ENCODE results near the gene ITPR2.

Gene ITPR2

DNA sequence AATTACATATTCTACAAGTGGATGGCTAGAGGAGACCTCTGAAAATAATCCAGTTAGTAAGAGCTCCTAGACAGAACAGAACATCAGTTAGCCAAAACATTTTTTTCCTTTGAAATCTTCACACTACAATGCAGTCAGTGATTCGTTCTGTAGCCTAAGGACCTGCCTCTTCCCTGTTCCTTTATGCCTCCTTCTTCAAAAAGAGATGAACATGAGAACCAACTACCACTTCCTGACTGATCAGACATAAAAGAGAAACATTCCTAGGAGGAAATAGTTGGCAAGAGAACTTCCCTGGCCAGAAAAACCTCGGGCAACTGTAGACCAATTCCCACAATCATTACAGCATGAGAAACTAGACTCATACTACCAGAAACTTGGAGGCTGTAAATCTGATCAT lies 29.4 kb downstream of the ITPR2 start:
- DNase-seq (ENCODE audit: low read depth) = peak; percentile 37
- TF ChIP-seq, protein P1, sequence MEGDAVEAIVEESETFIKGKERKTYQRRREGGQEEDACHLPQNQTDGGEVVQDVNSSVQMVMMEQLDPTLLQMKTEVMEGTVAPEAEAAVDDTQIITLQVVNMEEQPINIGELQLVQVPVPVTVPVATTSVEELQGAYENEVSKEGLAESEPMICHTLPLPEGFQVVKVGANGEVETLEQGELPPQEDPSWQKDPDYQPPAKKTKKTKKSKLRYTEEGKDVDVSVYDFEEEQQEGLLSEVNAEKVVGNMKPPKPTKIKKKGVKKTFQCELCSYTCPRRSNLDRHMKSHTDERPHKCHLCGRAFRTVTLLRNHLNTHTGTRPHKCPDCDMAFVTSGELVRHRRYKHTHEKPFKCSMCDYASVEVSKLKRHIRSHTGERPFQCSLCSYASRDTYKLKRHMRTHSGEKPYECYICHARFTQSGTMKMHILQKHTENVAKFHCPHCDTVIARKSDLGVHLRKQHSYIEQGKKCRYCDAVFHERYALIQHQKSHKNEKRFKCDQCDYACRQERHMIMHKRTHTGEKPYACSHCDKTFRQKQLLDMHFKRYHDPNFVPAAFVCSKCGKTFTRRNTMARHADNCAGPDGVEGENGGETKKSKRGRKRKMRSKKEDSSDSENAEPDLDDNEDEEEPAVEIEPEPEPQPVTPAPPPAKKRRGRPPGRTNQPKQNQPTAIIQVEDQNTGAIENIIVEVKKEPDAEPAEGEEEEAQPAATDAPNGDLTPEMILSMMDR (conservative IDR thresholded peaks at IDR 0.05; ENCODE audit: control insufficient read depth, insufficient read depth, low read depth, low read length) = no peak
- no peak overlapping the region for H3K4me3 ChIP-seq (ENCODE audit: control insufficient read depth, low read depth, low read length)

DNA sequence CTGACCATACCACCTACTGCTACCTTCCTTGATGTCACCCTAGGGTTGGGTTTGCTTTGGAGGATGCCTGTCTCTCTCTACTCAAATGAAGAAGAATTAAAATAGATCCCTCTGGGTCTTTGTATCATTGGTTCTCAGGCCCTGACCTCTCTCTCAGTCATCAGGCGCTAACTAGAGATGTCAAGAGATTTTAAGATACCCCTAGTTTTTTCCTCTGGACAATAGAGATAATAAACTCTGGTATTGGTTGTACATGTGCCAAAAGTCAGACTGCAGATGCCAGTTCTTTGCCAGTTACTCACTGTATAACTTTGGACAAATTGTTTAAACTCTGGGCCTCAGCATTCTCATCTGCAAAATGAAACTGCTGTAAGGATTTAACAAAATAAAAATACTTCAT lies 31.5 kb downstream of the ITPR2 start:
- DNase-seq (ENCODE audit: low read depth) = no peak
- TF ChIP-seq, protein P1 (conservative IDR thresholded peaks at IDR 0.05; ENCODE audit: control insufficient read depth, insufficient read depth, low read depth, low read length) = no peak

GRCh38 chr12:26800858-26801257 lies 32.1 kb downstream of the ITPR2 start:
- TF ChIP-seq, protein P1 (conservative IDR thresholded peaks at IDR 0.05; ENCODE audit: control insufficient read depth, insufficient read depth, low read depth, low read length) = no peak
- no peak overlapping the region for H3K4me3 ChIP-seq (ENCODE audit: control insufficient read depth, low read depth, low read length)
- DNase-seq (ENCODE audit: low read depth) = no peak

More for the DNA sequence above, 31.5 kb downstream of the ITPR2 start:
- no peak overlapping the region for H3K4me3 ChIP-seq (ENCODE audit: control insufficient read depth, low read depth, low read length)

DNA sequence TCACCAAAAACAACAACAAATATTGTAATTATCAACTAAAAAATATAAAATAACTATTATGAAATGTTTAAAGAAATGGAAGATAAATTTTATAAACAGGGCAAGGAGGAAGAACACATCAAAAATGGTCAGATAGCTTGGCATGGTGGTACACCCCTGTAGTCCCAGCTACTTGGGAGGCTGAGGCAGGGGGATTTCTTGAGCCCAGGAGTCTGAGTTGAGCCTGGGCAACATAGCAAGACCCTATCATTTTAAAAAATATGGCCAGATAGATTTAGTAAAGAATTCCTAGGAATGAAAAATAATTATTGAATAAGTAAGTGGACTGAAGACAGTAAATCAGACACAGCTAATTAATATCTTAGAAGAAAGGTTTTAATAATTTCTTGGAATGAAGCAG lies 32.6 kb downstream of the ITPR2 start:
- no peak overlapping the region for H3K4me3 ChIP-seq (ENCODE audit: control insufficient read depth, low read depth, low read length)
- no peak for DNase-seq (ENCODE audit: low read depth)
- TF ChIP-seq, protein P1 (conservative IDR thresholded peaks at IDR 0.05; ENCODE audit: control insufficient read depth, insufficient read depth, low read depth, low read length) = no peak

GRCh38 chr12:26799741-26800140 lies 33.3 kb downstream of the ITPR2 start:
- TF ChIP-seq, protein P1 (conservative IDR thresholded peaks at IDR 0.05; ENCODE audit: control insufficient read depth, insufficient read depth, low read depth, low read length) = no peak
- no peak overlapping the region for H3K4me3 ChIP-seq (ENCODE audit: control insufficient read depth, low read depth, low read length)
- no peak for DNase-seq (ENCODE audit: low read depth)

DNA sequence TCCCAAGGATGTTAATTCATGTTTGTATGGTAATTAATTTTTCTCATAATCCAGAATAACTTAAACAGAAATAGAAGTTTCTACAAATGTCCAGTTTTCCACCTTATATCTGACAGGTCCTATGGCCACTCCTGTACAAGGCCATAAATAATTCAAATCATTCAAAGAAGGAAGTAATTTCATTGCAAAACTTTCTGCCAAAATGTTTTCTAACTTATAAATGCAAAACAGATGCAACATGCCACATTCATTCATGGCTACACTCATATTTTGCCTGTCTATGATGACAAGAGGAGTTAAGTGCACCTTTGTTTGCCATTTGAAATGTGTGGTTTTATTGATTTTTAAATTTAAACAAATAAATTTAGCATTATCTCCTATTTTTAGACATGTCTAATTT lies 34.4 kb downstream of the ITPR2 start:
- no peak overlapping the region for H3K4me3 ChIP-seq (ENCODE audit: control insufficient read depth, low read depth, low read length)
- TF ChIP-seq, protein P1 (conservative IDR thresholded peaks at IDR 0.05; ENCODE audit: control insufficient read depth, insufficient read depth, low read depth, low read length) = no peak
- no peak for DNase-seq (ENCODE audit: low read depth)

GRCh38 chr12:26798023-26798422 lies 35.0 kb downstream of the ITPR2 start:
- peak; percentile 46 for DNase-seq (ENCODE audit: low read depth)
- no peak overlapping the region for H3K4me3 ChIP-seq (ENCODE audit: control insufficient read depth, low read depth, low read length)
- TF ChIP-seq, protein P1 (conservative IDR thresholded peaks at IDR 0.05; ENCODE audit: control insufficient read depth, insufficient read depth, low read depth, low read length) = no peak

All from fibroblast of mammary gland (primary cell).